HG02642 (cell line): ENCODE results near the gene MIPOL1.

Experiments
- ATAC-seq: cut with Tn5 transposase; IDR thresholded peaks from one replicate; pipeline ENCODE4 v1.9.1; 2021; ENCODE audit warnings: mild to moderate bottlenecking; ENCODE audit not compliant: unreplicated experiment, poor library complexity

The MIPOL1 gene

DNA sequence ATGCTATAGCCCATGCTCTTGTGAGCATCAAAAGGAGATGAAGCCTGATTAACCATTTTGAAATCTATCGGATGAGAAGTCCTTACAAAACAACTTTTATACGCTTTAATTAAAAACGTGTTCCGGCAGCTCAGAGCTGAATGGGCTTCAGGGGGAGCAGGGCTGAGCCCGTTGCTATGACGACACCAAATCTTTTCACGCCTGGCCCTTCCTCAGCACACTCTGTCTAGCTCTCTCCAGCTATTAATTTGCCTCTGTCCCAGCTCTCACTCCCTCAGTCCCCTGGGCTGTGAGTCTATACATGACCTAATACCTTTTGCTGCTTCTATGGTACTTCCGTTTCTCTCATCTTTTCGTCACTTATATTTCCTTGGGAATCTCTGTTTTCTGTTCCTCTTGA is 381.5 kb downstream of the MIPOL1 start:
- ATAC-seq, result no peak

DNA sequence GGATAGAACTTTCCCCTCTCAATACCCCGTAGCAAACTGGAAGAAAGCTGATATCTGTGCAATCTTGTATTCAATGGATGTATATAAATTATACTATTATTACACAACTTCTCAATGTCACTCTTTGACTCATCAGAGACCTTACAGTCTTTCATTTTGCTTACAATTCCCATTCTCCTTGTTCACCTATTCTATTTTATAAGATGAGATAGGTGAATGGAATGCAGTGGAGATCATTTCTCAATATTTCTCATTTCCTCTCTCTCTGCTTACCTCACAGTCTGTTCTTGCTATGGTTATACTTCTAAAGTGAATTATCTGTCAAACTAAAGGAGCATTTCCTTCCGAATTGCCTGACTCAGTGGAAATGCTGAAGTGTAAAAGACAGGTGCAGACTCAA is 382.4 kb downstream of the MIPOL1 start:
- ATAC-seq, result no peak

DNA sequence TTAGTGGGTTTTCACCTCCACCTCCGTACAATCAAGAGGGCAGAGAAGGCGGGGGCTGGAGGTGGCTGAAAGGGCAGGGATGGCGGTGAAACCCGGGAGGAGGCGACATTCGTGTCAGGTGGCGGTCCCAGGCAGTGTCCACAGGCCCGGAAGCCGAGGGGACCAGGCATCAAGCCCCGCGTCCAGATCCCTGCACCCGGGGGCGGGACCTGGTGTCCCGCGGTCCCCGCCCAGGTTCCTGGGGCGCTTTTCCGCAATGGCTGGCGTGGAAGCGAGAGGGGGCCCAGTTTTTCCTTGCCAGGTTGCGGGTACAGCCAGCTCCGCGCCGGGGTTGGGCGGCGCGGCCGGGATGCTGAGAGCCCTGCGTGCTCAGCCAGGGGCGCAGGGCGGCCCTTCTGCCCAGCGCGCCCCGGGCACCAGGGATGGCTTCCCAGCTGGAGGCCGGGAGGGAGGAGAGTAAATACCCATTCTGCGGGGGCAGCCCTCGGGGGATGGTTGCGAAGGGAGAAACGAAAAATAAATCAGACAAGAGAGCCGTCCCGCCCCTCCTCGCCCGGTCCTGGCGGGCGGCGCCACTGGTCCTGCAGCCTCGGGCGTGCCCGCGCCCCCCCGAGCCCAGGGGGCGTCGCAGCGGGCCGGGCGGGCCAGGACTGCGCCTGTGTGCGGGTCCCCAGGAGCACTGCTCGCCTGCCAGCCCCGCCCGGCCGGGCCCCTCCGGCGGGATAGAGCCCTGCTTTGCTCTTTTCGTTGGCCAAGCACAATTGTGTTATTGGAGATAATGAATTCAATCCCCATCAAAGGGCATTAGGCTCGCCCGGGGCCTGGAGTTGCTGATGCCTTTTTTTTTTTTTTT is 385.8 kb downstream of the MIPOL1 start:
- ATAC-seq, result no peak

- ATAC-seq, result no peak
Observed at GRCh38 chr14:37584211-37585100, 386.7 kb downstream of the MIPOL1 start.

- no peak for ATAC-seq
Observed at GRCh38 chr14:37585101-37585511, 387.4 kb downstream of the MIPOL1 start.

DNA sequence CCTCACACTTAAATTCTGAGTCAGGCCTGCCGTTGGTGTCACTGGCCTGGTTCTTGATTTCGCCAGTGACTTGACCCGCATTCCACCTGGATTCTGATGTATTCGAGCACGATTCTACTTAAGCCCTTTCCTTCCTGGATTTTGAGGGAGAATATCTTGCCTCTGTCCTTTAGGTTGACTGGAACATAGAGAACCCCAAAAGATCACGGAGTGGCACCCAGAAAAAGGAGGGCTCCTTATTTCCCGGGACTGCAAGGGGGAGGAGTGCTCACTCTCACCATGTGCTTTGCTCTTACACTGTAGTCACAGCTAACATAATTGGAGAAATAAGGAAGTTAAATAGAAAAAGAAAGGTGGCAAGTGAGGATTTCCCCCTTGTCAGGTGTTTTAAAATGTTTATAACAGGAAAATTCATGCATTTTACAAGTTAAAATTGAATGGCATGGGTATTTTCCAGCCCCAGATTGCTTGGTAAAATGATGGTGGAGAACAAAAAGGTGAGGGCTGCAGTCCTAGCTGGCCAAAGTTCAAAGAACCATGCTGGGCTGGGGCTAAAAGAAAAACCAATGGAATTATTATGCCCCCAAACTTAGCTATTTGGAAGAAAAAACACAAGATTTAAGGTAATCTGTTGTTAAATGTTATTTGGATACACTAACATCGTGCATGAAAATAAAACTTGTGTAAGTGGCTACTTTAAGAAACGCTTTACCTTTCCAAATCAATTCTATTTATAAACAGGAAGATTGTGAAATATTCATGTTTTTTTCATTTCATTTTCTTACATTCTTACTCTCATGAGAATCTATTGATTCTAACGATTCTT is 388.4 kb downstream of the MIPOL1 start:
- no peak for ATAC-seq

GRCh38 chr14:37586797-37587130 is 389.0 kb downstream of the MIPOL1 start:
- no peak for ATAC-seq

DNA sequence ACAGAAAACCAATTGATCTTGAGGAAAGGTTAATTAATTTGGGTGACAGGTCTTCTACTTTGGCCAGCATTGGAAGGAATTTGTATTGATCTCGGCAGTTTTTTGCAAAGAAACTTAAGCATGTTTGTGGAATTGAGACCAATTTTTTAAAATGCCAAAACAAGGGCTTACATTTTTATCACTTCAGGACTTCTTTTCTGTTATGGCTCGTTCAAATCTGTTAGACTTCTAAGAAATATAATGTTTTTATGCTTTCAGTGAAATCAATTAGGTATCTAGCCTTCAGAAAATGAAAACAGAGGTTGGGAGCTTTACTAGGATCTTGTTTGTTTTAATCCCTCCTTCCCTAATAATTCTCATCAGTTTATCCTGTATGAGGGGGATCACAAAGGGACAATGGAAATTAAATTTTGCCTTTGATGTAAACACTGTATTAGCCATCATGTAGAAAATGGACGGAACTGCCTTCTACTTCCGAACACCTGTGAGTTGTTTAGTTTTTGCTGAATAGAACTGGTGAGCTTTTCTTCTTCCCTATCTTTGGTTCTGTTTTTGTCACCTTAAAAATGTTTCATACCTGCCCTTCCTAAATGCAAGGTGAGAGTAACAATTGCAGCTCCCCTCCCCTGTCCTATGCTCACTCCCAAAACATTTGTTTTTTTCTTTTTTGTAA is 389.5 kb downstream of the MIPOL1 start:
- ATAC-seq, result no peak

- ATAC-seq, result no peak
Observed at GRCh38 chr14:37587881-37588666, 390.3 kb downstream of the MIPOL1 start.

- no peak for ATAC-seq
Observed at GRCh38 chr14:37588667-37588955, 390.9 kb downstream of the MIPOL1 start.

DNA sequence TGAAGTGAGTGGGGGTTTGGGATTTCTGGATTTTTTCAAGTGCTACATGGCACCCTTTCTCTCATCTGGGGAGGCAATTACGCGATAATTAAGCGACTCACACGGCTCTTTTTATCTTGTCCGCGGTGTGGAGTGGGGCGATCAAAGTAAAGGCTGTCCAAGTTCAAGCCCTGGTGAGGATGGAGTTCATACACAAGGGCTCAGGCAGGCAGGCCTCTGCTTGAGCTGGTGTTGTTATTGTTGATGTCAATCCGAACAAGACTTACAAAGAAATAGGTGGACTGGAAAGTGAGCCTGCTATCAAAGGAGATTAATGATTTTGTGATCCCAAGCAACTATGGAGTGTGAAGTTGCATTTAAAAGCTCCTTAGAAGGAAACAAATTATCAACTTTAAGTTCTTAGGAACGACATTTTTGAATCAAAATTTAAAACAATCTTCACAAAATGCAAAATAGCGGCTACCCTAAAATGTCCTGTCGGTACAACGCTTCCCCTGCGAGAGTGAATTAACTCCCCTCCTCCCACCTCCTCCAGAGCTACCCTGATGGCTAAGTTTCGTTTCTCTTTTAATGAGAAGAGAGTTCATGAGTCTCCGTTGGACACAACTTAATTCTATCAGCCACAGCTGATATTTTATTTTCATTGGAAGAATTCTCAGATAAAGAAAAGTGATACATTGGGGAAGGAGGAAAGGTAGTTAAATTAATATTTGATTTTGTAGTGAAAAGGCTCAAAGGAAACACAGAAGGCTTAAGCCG is 391.4 kb downstream of the MIPOL1 start:
- no peak for ATAC-seq

DNA sequence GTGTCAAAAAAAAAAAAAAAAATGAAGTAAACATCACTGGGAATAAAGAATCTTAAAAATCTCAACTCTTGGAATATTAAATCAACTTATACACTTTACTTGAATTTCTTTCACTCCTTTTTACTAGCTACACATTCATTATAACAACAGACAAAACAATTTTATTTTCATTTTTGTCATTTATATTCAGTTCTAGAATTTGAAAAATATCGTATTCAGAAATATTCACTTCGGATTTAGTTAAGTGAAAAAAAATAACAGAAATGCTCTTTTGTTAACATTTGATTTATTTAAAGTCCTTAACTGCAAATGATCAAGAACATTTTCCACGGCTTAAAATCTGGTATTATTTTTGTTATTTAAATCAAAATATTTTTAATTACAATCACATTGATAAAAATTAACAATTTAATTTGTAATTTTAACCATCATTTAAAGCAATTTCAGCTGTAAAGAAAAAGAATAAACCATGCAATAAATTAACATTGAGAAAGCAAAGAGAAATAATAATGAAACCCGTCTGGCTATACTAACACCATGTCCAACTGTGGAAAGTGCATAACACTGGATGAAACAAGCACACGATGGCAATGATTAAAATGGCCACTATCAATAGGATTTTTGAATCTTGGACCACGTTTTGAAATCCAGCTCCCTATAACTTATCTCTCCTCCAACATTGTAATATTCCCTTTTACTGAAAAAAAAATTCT is 392.1 kb downstream of the MIPOL1 start:
- no peak for ATAC-seq

GRCh38 chr14:37590428-37591139 is 392.8 kb downstream of the MIPOL1 start:
- no peak for ATAC-seq

- no peak for ATAC-seq
Observed at GRCh38 chr14:37591311-37591940, 393.7 kb downstream of the MIPOL1 start.

DNA sequence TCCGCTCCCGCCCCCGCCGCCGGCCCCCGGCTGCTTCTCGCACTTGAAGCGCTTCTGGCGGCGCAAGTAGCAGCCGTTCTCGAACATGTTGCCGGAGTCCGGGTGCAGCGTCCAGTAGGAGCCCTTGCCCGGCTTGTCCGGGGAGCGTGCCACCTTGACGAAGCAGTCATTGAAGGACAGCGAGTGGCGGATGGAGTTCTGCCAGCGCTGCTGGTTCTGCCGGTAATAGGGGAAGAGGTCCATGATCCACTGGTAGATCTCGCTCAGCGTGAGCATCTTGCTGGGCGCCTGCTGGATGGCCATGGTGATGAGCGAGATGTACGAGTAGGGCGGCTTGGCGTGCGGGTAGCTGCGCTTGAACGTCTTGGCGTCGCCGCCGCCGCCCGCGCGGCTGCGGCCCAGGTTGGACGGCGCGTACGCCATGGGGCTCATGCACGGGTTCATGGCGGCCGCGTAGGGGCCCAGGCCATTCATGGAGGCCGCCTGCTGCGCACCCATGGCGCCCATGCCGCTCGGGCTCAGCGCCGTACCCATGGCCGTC is 394.3 kb downstream of the MIPOL1 start:
- no peak for ATAC-seq

DNA sequence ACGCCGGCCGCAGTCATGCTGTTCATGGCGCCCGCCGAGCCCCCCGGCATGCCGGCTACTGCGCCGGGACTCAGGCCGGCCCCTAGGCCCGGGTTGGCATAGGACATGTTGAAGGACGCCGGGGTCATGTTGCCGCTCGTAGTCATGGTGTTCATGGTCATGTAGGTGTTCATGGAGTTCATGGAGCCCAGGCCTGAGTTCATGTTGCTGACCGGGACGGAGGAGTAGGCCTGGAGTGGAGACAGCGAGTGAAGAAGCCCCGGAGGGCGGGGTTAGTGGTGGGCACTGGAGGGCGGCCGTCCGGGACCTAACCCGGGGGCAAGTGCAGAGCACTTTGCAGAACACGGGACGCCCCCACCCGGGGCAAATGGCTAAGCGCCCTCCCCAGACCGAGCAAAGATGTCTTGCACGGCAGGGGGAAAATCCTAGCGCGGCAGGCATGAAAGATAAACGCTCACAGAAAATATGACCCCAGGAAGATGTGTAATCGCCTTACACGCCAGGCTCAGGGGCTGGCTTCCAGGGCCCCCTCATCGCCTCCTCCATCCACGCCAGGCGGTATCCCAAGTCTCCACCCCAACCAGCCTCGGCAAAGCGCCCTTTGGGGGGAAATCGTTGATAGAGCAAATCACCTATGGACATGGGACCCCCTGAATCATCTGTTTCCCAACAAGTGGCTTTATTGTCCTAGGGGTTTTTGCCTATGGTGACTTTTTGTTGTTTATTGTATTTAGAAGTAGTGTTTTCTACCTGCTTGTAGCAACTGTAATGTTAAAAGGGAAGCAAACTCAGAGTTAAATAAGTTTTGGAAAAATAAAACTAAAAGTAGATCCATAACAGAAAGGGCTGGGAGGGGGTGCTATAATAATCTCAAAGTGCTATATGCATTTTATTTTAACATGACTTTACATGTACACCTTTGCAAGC is 395.0 kb downstream of the MIPOL1 start:
- no peak for ATAC-seq
